Loucy (cell line): ENCODE results near the gene EPYC.
"Not testable (repeated sequence)": the region's sequence is repeated elsewhere in the genome, so short reads cannot be mapped to it uniquely, and the experiment has no call there.

Source experiments
- H2AFZ ChIP-seq: fragments of 200-600 bp; sonication (generic); 2 replicates; pipeline ENCODE4 v1.6.0; 2016; ENCODE audit warnings: antibody characterized with exemption, mild to moderate bottlenecking, low read length, moderate library complexity
- H3F3A ChIP-seq: fragments of 200-600 bp; 2 replicates; pipeline ENCODE4 v1.6.0; 2016; ENCODE audit warnings: antibody characterized with exemption, low read depth, mild to moderate bottlenecking
- H3K27me3 ChIP-seq: fragments of 200-600 bp; sonication (generic); 2 replicates; pipeline ENCODE4 v1.6.1; 2014; ENCODE audit warnings: low read length, mild to moderate bottlenecking; ENCODE audit not compliant: insufficient read depth, poor library complexity, severe bottlenecking
- H3K36me3 ChIP-seq: fragments of 200-600 bp; sonication (generic); 2 replicates; pipeline ENCODE4 v1.6.1; 2016; ENCODE audit warnings: low read length; ENCODE audit not compliant: insufficient read depth
- H3K4me1 ChIP-seq: fragments of 200-600 bp; sonication (generic); 2 replicates; pipeline ENCODE4 v1.5.1; 2014; ENCODE audit warnings: low read length, mild to moderate bottlenecking; ENCODE audit not compliant: insufficient read depth, poor library complexity, severe bottlenecking
- H3K4me2 ChIP-seq: fragments of 200-600 bp; sonication (generic); 2 replicates; pipeline ENCODE4 v1.6.0; 2014; ENCODE audit warnings: antibody characterized with exemption, low read length, low read depth, mild to moderate bottlenecking; ENCODE audit not compliant: poor library complexity, severe bottlenecking
- H3K4me3 ChIP-seq: fragments of 200-600 bp; sonication (generic); 2 replicates; pipeline ENCODE4 v1.5.1; 2014; ENCODE audit warnings: low read length, mild to moderate bottlenecking, mixed read lengths; ENCODE audit not compliant: poor library complexity, severe bottlenecking
- H3K79me2 ChIP-seq: fragments of 200-600 bp; sonication (generic); 2 replicates; pipeline ENCODE4 v1.6.1; 2014; ENCODE audit warnings: low read length; ENCODE audit not compliant: insufficient read depth
- H3K9ac ChIP-seq: fragments of 200-600 bp; sonication (generic); 2 replicates; pipeline ENCODE4 v1.6.0; 2014; ENCODE audit warnings: mild to moderate bottlenecking, low read depth, low read length, moderate library complexity; ENCODE audit not compliant: poor library complexity, severe bottlenecking
- H3K9me2 ChIP-seq: fragments of 200-600 bp; sonication (generic); replicated peaks from 2 replicates; pipeline ENCODE4 v1.6.1; 2016; ENCODE audit warnings: low read depth, low read length, mixed read lengths
- H3K9me3 ChIP-seq: fragments of 200-600 bp; sonication (generic); 2 replicates; pipeline ENCODE4 v1.6.1; 2014; ENCODE audit warnings: mild to moderate bottlenecking, antibody characterized with exemption, low read length, low read depth; ENCODE audit not compliant: insufficient read depth
- H4K20me1 ChIP-seq: fragments of 200-600 bp; sonication (generic); 2 replicates; pipeline ENCODE4 v1.6.0; 2014; ENCODE audit warnings: antibody characterized with exemption, low read length, mild to moderate bottlenecking; ENCODE audit not compliant: insufficient read depth, poor library complexity, severe bottlenecking
- CTCF ChIP-seq: fragments of 200-600 bp; sonication (generic); conservative IDR thresholded peaks from 2 replicates; pipeline ENCODE4 v1.5.1; 2014; ENCODE audit warnings: mild to moderate bottlenecking, antibody characterized with exemption, low read length
- EZH2phosphoT487 ChIP-seq: fragments of 200-600 bp; IDR thresholded peaks from 2 replicates; pipeline ENCODE4 v1.6.1; 2018; ENCODE audit warnings: antibody characterized with exemption, mild to moderate bottlenecking, moderate library complexity, borderline replicate concordance

EPYC gene

GRCh38 chr12:90989686-90990111 lies 15.1 kb downstream of the EPYC start:
- Histone ChIP-seq H3K4me3 (no peak overlapping the region), H3K36me3 (no peaks in the 10 kb centered on the region), H3F3A (no peaks in the 10 kb centered on the region), H3K4me2 (no peak overlapping the region), H3K9me3 (no peaks in the 10 kb centered on the region), H3K9me2 (no peaks in the 10 kb centered on the region), H3K4me1 (no peaks in the 10 kb centered on the region), H4K20me1 (no peaks in the 10 kb centered on the region), H2AFZ (no peak overlapping the region), H3K79me2 (no peaks in the 10 kb centered on the region), H3K27me3 (no peaks in the 10 kb centered on the region), H3K9ac (no peak overlapping the region)
- TF ChIP-seq EZH2phosphoT487: no peak
- TF ChIP-seq CTCF: no peak

- no peaks in the 10 kb centered on the region for H4K20me1 ChIP-seq
- TF ChIP-seq EZH2phosphoT487: no peak
- TF ChIP-seq CTCF: peak; percentile 59
- H3K36me3 ChIP-seq: no peaks in the 10 kb centered on the region
- H3K79me2 ChIP-seq: no peaks in the 10 kb centered on the region
- H3K4me3 ChIP-seq: no peak overlapping the region
- no peaks in the 10 kb centered on the region for H3K9me2 ChIP-seq
- no peak overlapping the region for H3K4me2 ChIP-seq
- no peak overlapping the region for H2AFZ ChIP-seq
- no peaks in the 10 kb centered on the region for H3K9me3 ChIP-seq
- no peaks in the 10 kb centered on the region for H3K27me3 ChIP-seq
- H3K9ac ChIP-seq: no peak overlapping the region
- H3F3A ChIP-seq: no peaks in the 10 kb centered on the region
- H3K4me1 ChIP-seq: no peaks in the 10 kb centered on the region
These were observed 17.3 kb downstream of the EPYC start for GRCh38 chr12:90987520-90987919.

- Histone ChIP-seq H3K4me3 (no peak overlapping the region), H3K9ac (no peak overlapping the region), H2AFZ (no peak overlapping the region), H3K4me1 (no peaks in the 10 kb centered on the region), H3K79me2 (no peaks in the 10 kb centered on the region), H3K9me2 (no peaks in the 10 kb centered on the region), H3F3A (no peaks in the 10 kb centered on the region), H3K27me3 (no peaks in the 10 kb centered on the region), H4K20me1 (no peaks in the 10 kb centered on the region), H3K4me2 (no peak overlapping the region), H3K36me3 (no peaks in the 10 kb centered on the region), H3K9me3 (no peaks in the 10 kb centered on the region)
- TF ChIP-seq EZH2phosphoT487 (no peak), CTCF (no peak)
These were observed 17.7 kb downstream of the EPYC start for GRCh38 chr12:90987101-90987500.

- H3K36me3 ChIP-seq, H3K9me3 ChIP-seq, H3F3A ChIP-seq, H3K4me3 ChIP-seq, H3K27me3 ChIP-seq, H3K79me2 ChIP-seq, H3K9me2 ChIP-seq, H2AFZ ChIP-seq, H4K20me1 ChIP-seq, H3K4me2 ChIP-seq, H3K4me1 ChIP-seq, H3K9ac ChIP-seq: not testable (repeated sequence)
These were observed 19.4 kb downstream of the EPYC start for GRCh38 chr12:90985331-90985730.
